ENCODE results near the gene PPFIA3.
A peak's percentile ranks its signal among the peaks of the same experiment; 100 is the strongest.
"Not testable (repeated sequence)": the region's sequence is repeated elsewhere in the genome, so short reads cannot be mapped to it uniquely, and the experiment has no call there.

The PPFIA3 gene

GRCh38 chr19:49136771-49137171, 17.4 kb downstream of the PPFIA3 start:
- peak overlapping the region; percentile 40; the same call in 1 of the 2 replicates for H3K27ac ChIP-seq
- POLR2A ChIA-PET (ENCODE audit: low non-redundant PET): no interaction called here
- TF ChIP-seq CTCF (conservative IDR thresholded peaks at IDR 0.05; ENCODE audit: low read depth): no peak
- CTCF ChIA-PET: no interaction called here
- no peak for DNase-seq (ENCODE audit: low spot score)

DNA sequence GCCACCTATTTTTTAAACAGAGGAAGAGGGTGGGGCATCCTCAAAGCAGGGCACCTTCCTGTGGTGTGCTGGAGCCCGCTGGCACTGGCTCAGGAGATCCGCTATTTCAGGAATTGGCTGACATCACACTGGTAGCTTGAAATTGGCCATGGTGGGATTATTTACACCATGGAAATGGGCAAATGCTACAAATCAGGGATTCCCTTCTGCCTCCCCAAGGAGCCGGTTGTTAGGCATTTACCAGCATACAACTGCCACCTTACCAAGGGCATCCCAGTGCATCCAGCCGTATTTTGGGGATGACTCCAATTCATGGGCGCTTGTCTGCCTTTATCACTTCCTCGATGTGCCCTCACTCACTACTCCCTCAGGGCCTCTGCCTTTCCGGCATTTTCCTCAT, 21.6 kb downstream of the PPFIA3 start:
- DNase-seq (ENCODE audit: low spot score): no peak
- no peak overlapping the region for H3K27ac ChIP-seq
- no peak for TF ChIP-seq CTCF (conservative IDR thresholded peaks at IDR 0.05; ENCODE audit: low read depth)
- ChIA-PET POLR2A (ENCODE audit: low non-redundant PET) (interaction anchor here (0.7 kb wide), 1 partner anchor 1408 kb away, joined by 6 read pairs; no protein-coding TSS in a partner anchor), CTCF (no interaction called here)

- DNase-seq (ENCODE audit: low spot score): no peak
- no peak overlapping the region for H3K27ac ChIP-seq
- POLR2A ChIA-PET (ENCODE audit: low non-redundant PET): interaction anchor here (0.6 kb wide), 1 partner anchor 9 kb away, joined by 3 read pairs; no protein-coding TSS in a partner anchor
- no peak for TF ChIP-seq CTCF (conservative IDR thresholded peaks at IDR 0.05; ENCODE audit: low read depth)
- CTCF ChIA-PET: interaction anchor here (0.9 kb wide), 1 partner anchor 58 kb away, joined by 3 read pairs; no protein-coding TSS in a partner anchor
These were observed 22.0 kb downstream of the PPFIA3 start for GRCh38 chr19:49141352-49141751.

GRCh38 chr19:49142866-49143335, 23.6 kb downstream of the PPFIA3 start:
- CTCF ChIA-PET: interaction anchor here (0.6 kb wide), 1 partner anchor 112 kb away, joined by 5 read pairs; no protein-coding TSS in a partner anchor
- POLR2A ChIA-PET (ENCODE audit: low non-redundant PET): no interaction called here
- peak; percentile 95 for DNase-seq (ENCODE audit: low spot score)
- H3K27ac ChIP-seq: peak overlapping the region; percentile 21
- no peak for TF ChIP-seq CTCF (conservative IDR thresholded peaks at IDR 0.05; ENCODE audit: low read depth)

- no peak overlapping the region for H3K27ac ChIP-seq
- DNase-seq (ENCODE audit: low spot score): peak; percentile 31
- CTCF ChIA-PET: interaction anchor here (0.6 to 3.7 kb wide), 3 partner anchors 10 to 435 kb away, joined by 3 to 14 read pairs (median 3); partner anchors contain the start of gene NOSIP
- POLR2A ChIA-PET (ENCODE audit: low non-redundant PET): no interaction called here
- peak; percentile 69 for TF ChIP-seq CTCF (conservative IDR thresholded peaks at IDR 0.05; ENCODE audit: low read depth)
These were observed 26.4 kb downstream of the PPFIA3 start for GRCh38 chr19:49145573-49146407.

DNA sequence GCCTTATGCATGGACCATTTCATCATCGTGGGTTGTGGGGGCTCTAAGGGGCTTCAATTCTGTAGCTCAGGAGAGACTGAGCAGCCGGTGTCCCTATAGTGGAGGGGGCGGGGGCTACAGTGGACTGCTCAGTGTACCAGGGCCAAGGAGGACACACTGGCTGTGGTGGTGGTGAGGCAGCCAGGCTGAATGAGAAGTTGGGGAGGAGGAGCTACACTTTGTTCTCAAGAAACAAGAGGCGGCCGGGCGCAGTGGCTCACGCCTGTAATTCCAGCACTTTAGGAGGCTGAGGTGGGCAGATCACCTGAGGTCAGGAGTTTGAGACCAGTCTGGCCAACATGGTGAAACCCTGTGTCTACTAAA, 27.0 kb downstream of the PPFIA3 start:
- peak overlapping the region; percentile 7; the same call in 1 of the 2 replicates for H3K27ac ChIP-seq
- DNase-seq (ENCODE audit: low spot score); POLR2A ChIA-PET (ENCODE audit: low non-redundant PET): not testable (repeated sequence)
- CTCF ChIA-PET: interaction anchor here (0.6 to 3.7 kb wide), 3 partner anchors 11 to 434 kb away, joined by 3 to 14 read pairs (median 3); partner anchors contain the start of gene NOSIP
